IMR-90 (cell line): Measurements from ENCODE around the gene KCNJ16. TPM values are rescaled to one million over a fixed set of nuclear protein-coding genes. Genes with fewer than 3 reads are reported as not detected.

ENCODE experiments used
- ATAC-seq: fragments of 200-7000 bp; cut with Tn5 transposase; 2 replicates; pipeline ENCODE4 v1.9.1; 2020; ENCODE audit warnings: low read depth, mild to moderate bottlenecking, moderate library complexity
- BruUV-seq: library from RNA; stranded (reverse); fragments of 400-500 nt; replicated peaks from 2 replicates; lab custom pipeline; 2021; lab: Mats Ljungman, UMichigan
- CTCF ChIA-PET: fragments of 300-600 bp; formaldehyde crosslinking; extraction: SDS; loops from one replicate; lab custom pipeline; 2021; ENCODE audit warnings: antibody characterized with exemption; lab: Yijun Ruan, JAX
- POLR2A ChIA-PET: fragments of 300-600 bp; sonication (Branson Sonifier 250); formaldehyde crosslinking; loops from one replicate; lab custom pipeline; 2022; ENCODE audit warnings: antibody characterized with exemption; ENCODE audit not compliant: unreplicated experiment; lab: Charles Lee
- DNase-seq: peaks from one replicate; pipeline ENCODE4 v3.0.0; 2013
- H2AFZ ChIP-seq: replicated peaks from 2 replicates; pipeline ENCODE3; 2013; ENCODE audit warnings: low read length, mild to moderate bottlenecking; ENCODE audit not compliant: poor library complexity
- H2AK5ac ChIP-seq: 2 replicates; pipeline ENCODE4 v1.6.1; 2013; ENCODE audit warnings: low read depth, low read length, inconsistent platforms
- H2AK9ac ChIP-seq: replicated peaks from 2 replicates; pipeline ENCODE3; 2013; ENCODE audit warnings: mild to moderate bottlenecking, low read depth, low read length, moderate library complexity; ENCODE audit not compliant: poor library complexity
- H2BK120ac ChIP-seq: 2 replicates; pipeline ENCODE4 v1.6.1; 2013; ENCODE audit warnings: low read depth, low read length, inconsistent platforms
- H2BK15ac ChIP-seq: 3 replicates; pipeline ENCODE4 v1.6.1; 2013; ENCODE audit warnings: low read depth, low read length, inconsistent platforms
- H2BK20ac ChIP-seq: 2 replicates; pipeline ENCODE4 v1.6.1; 2013; ENCODE audit warnings: low read depth, mild to moderate bottlenecking, inconsistent platforms, low read length, moderate library complexity
- H2BK5ac ChIP-seq: 2 replicates; pipeline ENCODE4 v1.6.1; 2013; ENCODE audit warnings: mild to moderate bottlenecking, low read depth, low read length, inconsistent platforms; ENCODE audit not compliant: poor library complexity, severe bottlenecking
- H3K14ac ChIP-seq: replicated peaks from 2 replicates; pipeline ENCODE4 v1.6.1; 2013; ENCODE audit warnings: low read depth, low read length, inconsistent platforms
- H3K18ac ChIP-seq: 2 replicates; pipeline ENCODE4 v1.6.1; 2013; ENCODE audit warnings: low read depth, low read length, control low read depth
- H3K23ac ChIP-seq: 2 replicates; pipeline ENCODE4 v1.6.1; 2013; ENCODE audit warnings: low read depth, low read length, inconsistent platforms
- H3K27ac ChIP-seq: 2 replicates; pipeline ENCODE4 v1.5.1; 2013; ENCODE audit warnings: mild to moderate bottlenecking, control low read depth, low read length; ENCODE audit not compliant: insufficient read depth
- H3K27me3 ChIP-seq: 2 replicates; pipeline ENCODE4 v1.6.1; 2013; ENCODE audit warnings: low read length; ENCODE audit not compliant: control insufficient read depth, insufficient read depth
- H3K36me3 ChIP-seq: 2 replicates; pipeline ENCODE4 v1.6.1; 2013; ENCODE audit warnings: low read length, mixed read lengths; ENCODE audit not compliant: control insufficient read depth, insufficient read depth
- H3K4ac ChIP-seq: 2 replicates; pipeline ENCODE4 v1.6.1; 2013; ENCODE audit warnings: low read depth, low read length, inconsistent platforms
- H3K4me1 ChIP-seq: 2 replicates; pipeline ENCODE4 v1.6.1; 2013; ENCODE audit warnings: low read length, mixed read lengths; ENCODE audit not compliant: control insufficient read depth, insufficient read depth
- H3K4me2 ChIP-seq: 2 replicates; pipeline ENCODE4 v1.6.1; 2013; ENCODE audit warnings: low read depth, mild to moderate bottlenecking, control low read depth, low read length, moderate library complexity
- H3K4me3 ChIP-seq: 2 replicates; pipeline ENCODE4 v1.5.1; 2013; ENCODE audit warnings: low read depth, mild to moderate bottlenecking, control low read depth, low read length, moderate library complexity; ENCODE audit not compliant: insufficient read depth
- H3K56ac ChIP-seq: 2 replicates; pipeline ENCODE4 v1.6.1; 2013; ENCODE audit warnings: low read length, inconsistent platforms; ENCODE audit not compliant: insufficient read depth; ENCODE audit errors: extremely low read depth
- H3K79me1 ChIP-seq, 2 experiments: 2 replicates each; pipeline ENCODE4 v1.6.1; 2013; ENCODE audit warnings: low read length in 2 of 2, inconsistent platforms in 1 of 2, low read depth in 1 of 2
- H3K9ac ChIP-seq: 2 replicates; pipeline ENCODE4 v1.6.1; 2013; ENCODE audit warnings: low read depth, low read length, control low read depth
- H3K9me1 ChIP-seq: 2 replicates; pipeline ENCODE4 v1.6.1; 2013; ENCODE audit warnings: low read length, inconsistent platforms; ENCODE audit not compliant: insufficient read depth
- H3K9me3 ChIP-seq: 2 replicates; pipeline ENCODE4 v1.6.1; 2013; ENCODE audit warnings: low read length; ENCODE audit not compliant: control insufficient read depth, insufficient read depth
- H4K20me1 ChIP-seq: 2 replicates; pipeline ENCODE4 v1.6.1; 2013; ENCODE audit warnings: low read length, inconsistent platforms; ENCODE audit not compliant: insufficient read depth
- H4K5ac ChIP-seq: 2 replicates; pipeline ENCODE4 v1.6.1; 2013; ENCODE audit warnings: mild to moderate bottlenecking, low read depth, low read length, control low read depth
- H4K8ac ChIP-seq, 2 experiments: 2 replicates each; pipeline ENCODE4 v1.6.1; 2013; ENCODE audit warnings: low read depth in 2 of 2, low read length in 2 of 2, control low read depth in 1 of 2, inconsistent platforms in 1 of 2
- H4K91ac ChIP-seq: 2 replicates; pipeline ENCODE4 v1.6.1; 2013; ENCODE audit warnings: low read depth, low read length, inconsistent platforms; ENCODE audit not compliant: insufficient read depth
- CHD1 ChIP-seq: IDR thresholded peaks from 2 replicates; pipeline ENCODE4 v1.6.1; 2012; ENCODE audit warnings: low read depth, low read length, improper control_type of control experiment
- MAFK ChIP-seq: IDR thresholded peaks from 2 replicates; pipeline ENCODE4 v1.6.1; 2012; ENCODE audit warnings: low read depth, low read length, improper control_type of control experiment
- RAD21 ChIP-seq: IDR thresholded peaks from 2 replicates; pipeline ENCODE4 v1.6.1; 2012; ENCODE audit warnings: low read length, improper control_type of control experiment
- RFX5 ChIP-seq: IDR thresholded peaks from 2 replicates; pipeline ENCODE4 v1.8.0; 2012; ENCODE audit warnings: low read depth, mild to moderate bottlenecking, low read length, moderate library complexity
- WGBS, 2 experiments: methylation state at CpG; one replicate each; pipeline versions ENCODE4 v1.1.5 to v1.1.7; 2013; ENCODE audit warnings: missing lambda C conversion rate in 2 of 2; ENCODE audit not compliant: insufficient read length in 1 of 2; ENCODE audit errors: extremely low coverage in 2 of 2; 5-methylcytosine and 5-hydroxymethylcytosine counted together
- dilution Hi-C: fragments of 300-500 bp; cut with HindIII; formaldehyde crosslinking; loops from one replicate; pipeline ENCODE4 v1.14.3; 2018; ENCODE audit warnings: low sequenced_read_pairs; ENCODE audit not compliant: unreplicated experiment
- in situ Hi-C: fragments of 300-500 bp; cut with MboI; formaldehyde crosslinking; loops from 3 replicates; pipeline ENCODE4 v1.14.3; 2019; ENCODE audit warnings: low sequenced_read_pairs, inconsistent platforms, mixed read lengths
- intact Hi-C: fragments of 100-400 bp; cut with micrococcal nuclease; formaldehyde crosslinking; loops from 2 replicates; pipeline ENCODE4 v1.10.0; 2022
- polyA plus RNA-seq, 3 experiments: library from polyadenylated mRNA; depleted of rRNA; stranded (reverse); fragments of >200 nt; gene quantifications; 2 replicates each; pipeline ENCODE4 v1.2.3, GENCODE V29; 2012; ENCODE audit warnings: low replicate concordance in 1 of 3
- total RNA-seq: library from RNA; depleted of rRNA; stranded (reverse); fragments of >200 nt; gene quantifications from 2 replicates; pipeline ENCODE4 v1.2.3, GENCODE V29; 2012

KCNJ16 gene
- total and polyA plus RNA-seq, 2 of the 4 experiments (the other 2 are of a cell fraction), result not detected

DNA sequence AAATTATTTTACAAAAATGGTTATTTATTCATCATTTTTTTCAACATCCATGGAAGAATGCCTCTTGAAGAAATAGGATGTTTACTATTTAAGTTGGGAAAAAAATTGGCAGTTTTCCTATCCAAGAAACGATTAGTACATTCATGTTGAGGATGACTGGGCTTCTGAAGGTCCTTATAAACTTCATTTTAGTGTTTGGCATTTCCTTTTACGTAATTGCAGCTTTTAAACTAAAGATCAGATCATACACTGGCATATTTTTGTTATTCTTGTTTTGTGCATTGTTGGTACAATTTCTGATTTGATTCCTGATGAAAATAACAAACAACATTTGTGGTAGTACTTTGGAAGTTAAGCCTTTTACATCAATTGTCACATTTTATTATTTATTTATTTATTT lies 11.5 kb downstream of the KCNJ16 start:
- Histone ChIP-seq H4K8ac (no peak overlapping the region), H3K4me1 (peaks cover 8% of the 10 kb centered on the region; the same call in 1 of the 2 replicates), H3K4me2 (no peak overlapping the region), H3K9me3 (no peaks in the 10 kb centered on the region), H2AK5ac (no peak overlapping the region), H3K79me1 (no peaks in the 10 kb centered on the region), H4K5ac (no peak overlapping the region), H3K18ac (no peak overlapping the region), H3K56ac (no peak overlapping the region), H3K4me3 (no peak overlapping the region), H3K14ac (no peak overlapping the region), H3K9me1 (no peaks in the 10 kb centered on the region), H3K23ac (no peak overlapping the region), H3K36me3 (no peaks in the 10 kb centered on the region), H2AFZ (no peak overlapping the region), H4K91ac (no peak overlapping the region), H4K20me1 (no peaks in the 10 kb centered on the region), H3K27me3 (no peaks in the 10 kb centered on the region), H2BK120ac (no peak overlapping the region), H2AK9ac (no peak overlapping the region), H2BK5ac (no peak overlapping the region), H3K27ac (no peak overlapping the region), H2BK20ac (no peak overlapping the region), H3K4ac (no peak overlapping the region), H2BK15ac (no peak overlapping the region), H3K9ac (no peak overlapping the region)
- DNase-seq (peak; percentile 26), ATAC-seq (no peak)
- dilution Hi-C loops, result no loop called here
- in situ Hi-C loops, result no loop called here
- ChIA-PET CTCF (no interaction called here), POLR2A (no interaction called here)
- BruUV-seq, result no TSS peak
- no peak for TF ChIP-seq CHD1
- no peak for TF ChIP-seq RFX5
- no peak for TF ChIP-seq MAFK
- no peak for TF ChIP-seq RAD21
- WGBS, 2 experiments, result no CpG with 5 or more reads among the region's 2 CpGs
- intact Hi-C loops, result no loop called here
